NT2/D1 (cell line): ENCODE data around the gene CARMIL1.

Experiments used
- DNase-seq: peaks from one replicate; pipeline ENCODE4 v3.0.0-alpha.2; 2011; ENCODE audit warnings: low read depth, low spot score
- H3K27me3 ChIP-seq: 2 replicates; pipeline ENCODE4 v1.6.0; 2011; ENCODE audit warnings: mild to moderate bottlenecking; ENCODE audit not compliant: insufficient read length, insufficient read depth
- H3K36me3 ChIP-seq: 2 replicates; pipeline ENCODE4 v1.6.1; 2011; ENCODE audit warnings: mild to moderate bottlenecking, low read length, mixed read lengths; ENCODE audit not compliant: insufficient read depth, insufficient read length
- H3K4me1 ChIP-seq: 2 replicates; pipeline ENCODE4 v1.5.1; 2011; ENCODE audit not compliant: insufficient read depth, insufficient read length
- H3K4me3 ChIP-seq: 2 replicates; pipeline ENCODE4 v1.5.1; 2011; ENCODE audit warnings: low read depth; ENCODE audit not compliant: insufficient read length
- H3K9ac ChIP-seq: 2 replicates; pipeline ENCODE4 v1.6.0; 2011; ENCODE audit warnings: low read depth; ENCODE audit not compliant: insufficient read length
- H3K9me3 ChIP-seq: 2 replicates; pipeline ENCODE4 v1.5.1; 2011; ENCODE audit warnings: mild to moderate bottlenecking, low read length; ENCODE audit not compliant: insufficient read depth
- SUZ12 ChIP-seq: IDR thresholded peaks from 2 replicates; pipeline ENCODE4 v1.6.1; 2011; ENCODE audit not compliant: insufficient read length, insufficient read depth; ENCODE audit errors: extremely low read depth
- YY1 ChIP-seq: IDR thresholded peaks from 2 replicates; pipeline ENCODE4 v1.6.1; 2011; ENCODE audit not compliant: insufficient read length, insufficient read depth
- ZNF274 ChIP-seq: IDR thresholded peaks from 2 replicates; pipeline ENCODE4 v1.6.1; 2011; ENCODE audit warnings: mild to moderate bottlenecking, low read depth, low read length

CARMIL1 gene

GRCh38 chr6:25468881-25469280 lies 189.7 kb downstream of the CARMIL1 start:
- no peak for DNase-seq
- no peak for TF ChIP-seq YY1
- TF ChIP-seq ZNF274 = no peak
- TF ChIP-seq SUZ12 = no peak
- H3K9ac ChIP-seq = no peak overlapping the region
- no peaks in the 10 kb centered on the region for H3K9me3 ChIP-seq
- H3K4me1 ChIP-seq = no peaks in the 10 kb centered on the region
- no peak overlapping the region for H3K4me3 ChIP-seq
- H3K27me3 ChIP-seq = no peaks in the 10 kb centered on the region
- H3K36me3 ChIP-seq = no peaks in the 10 kb centered on the region

GRCh38 chr6:25469797-25470388 lies 190.7 kb downstream of the CARMIL1 start:
- Histone ChIP-seq H3K36me3 (no peaks in the 10 kb centered on the region), H3K27me3 (no peaks in the 10 kb centered on the region), H3K9ac (no peak overlapping the region), H3K4me1 (no peaks in the 10 kb centered on the region), H3K4me3 (no peak overlapping the region), H3K9me3 (no peaks in the 10 kb centered on the region)
- DNase-seq = no peak
- no peak for TF ChIP-seq ZNF274

- no peaks in the 10 kb centered on the region for H3K9me3 ChIP-seq
- no peak for TF ChIP-seq SUZ12
- DNase-seq = no peak
- H3K36me3 ChIP-seq = no peaks in the 10 kb centered on the region
- H3K4me1 ChIP-seq = no peaks in the 10 kb centered on the region
- H3K27me3 ChIP-seq = no peaks in the 10 kb centered on the region
- H3K9ac ChIP-seq = no peak overlapping the region
- H3K4me3 ChIP-seq = no peak overlapping the region
Measured at GRCh38 chr6:25472306-25472705, 193.1 kb downstream of the CARMIL1 start.

- no peaks in the 10 kb centered on the region for H3K36me3 ChIP-seq
- H3K9ac ChIP-seq = no peak overlapping the region
- no peaks in the 10 kb centered on the region for H3K9me3 ChIP-seq
- H3K4me3 ChIP-seq = no peak overlapping the region
- DNase-seq = no peak
- no peak for TF ChIP-seq YY1
- H3K27me3 ChIP-seq = no peaks in the 10 kb centered on the region
- no peaks in the 10 kb centered on the region for H3K4me1 ChIP-seq
Measured at GRCh38 chr6:25472906-25473305, 193.7 kb downstream of the CARMIL1 start.

GRCh38 chr6:25473447-25473846 lies 194.3 kb downstream of the CARMIL1 start:
- no peaks in the 10 kb centered on the region for H3K4me1 ChIP-seq
- DNase-seq = no peak
- H3K9me3 ChIP-seq = no peaks in the 10 kb centered on the region
- no peak overlapping the region for H3K9ac ChIP-seq
- no peak overlapping the region for H3K4me3 ChIP-seq
- H3K36me3 ChIP-seq = no peaks in the 10 kb centered on the region
- no peaks in the 10 kb centered on the region for H3K27me3 ChIP-seq
- TF ChIP-seq ZNF274 (no peak), YY1 (no peak), SUZ12 (no peak)

GRCh38 chr6:25476126-25476525 lies 197.0 kb downstream of the CARMIL1 start:
- no peak for DNase-seq
- Histone ChIP-seq H3K4me1 (no peaks in the 10 kb centered on the region), H3K27me3 (no peaks in the 10 kb centered on the region), H3K9ac (no peak overlapping the region), H3K9me3 (no peaks in the 10 kb centered on the region), H3K4me3 (no peak overlapping the region), H3K36me3 (no peaks in the 10 kb centered on the region)
- TF ChIP-seq YY1 (no peak), ZNF274 (no peak), SUZ12 (no peak)

- H3K9me3 ChIP-seq = no peaks in the 10 kb centered on the region
- no peaks in the 10 kb centered on the region for H3K36me3 ChIP-seq
- H3K4me3 ChIP-seq = no peak overlapping the region
- H3K27me3 ChIP-seq = no peaks in the 10 kb centered on the region
- TF ChIP-seq ZNF274 (no peak), SUZ12 (no peak), YY1 (no peak)
- no peaks in the 10 kb centered on the region for H3K4me1 ChIP-seq
- no peak overlapping the region for H3K9ac ChIP-seq
- DNase-seq = no peak
Measured at GRCh38 chr6:25477006-25477590, 197.9 kb downstream of the CARMIL1 start.

- Histone ChIP-seq H3K9me3 (no peaks in the 10 kb centered on the region), H3K36me3 (no peaks in the 10 kb centered on the region), H3K27me3 (no peaks in the 10 kb centered on the region), H3K4me3 (no peak overlapping the region), H3K4me1 (no peaks in the 10 kb centered on the region), H3K9ac (no peak overlapping the region)
- TF ChIP-seq ZNF274 (no peak), SUZ12 (no peak), YY1 (no peak)
- DNase-seq = no peak
Measured at GRCh38 chr6:25478973-25479372, 199.8 kb downstream of the CARMIL1 start.
